ENCODE results near the gene KNDC1. TPM values are rescaled to one million over a fixed set of nuclear protein-coding genes. Genes with fewer than 3 reads are reported as not detected.

Gene KNDC1
- total and polyA plus RNA-seq, 2 donors (not counting 3 experiments of a cell fraction or from before 2014, with no cell fraction given) = not detected

GRCh38 chr10:133189256-133189655, 29.2 kb downstream of the KNDC1 start:
- H3K4me2 ChIP-seq (ENCODE audit: insufficient read depth, low read length) = no peak overlapping the region
- no peaks in the 10 kb centered on the region for H3K4me1 ChIP-seq (ENCODE audit: control insufficient read depth, extremely low read depth, insufficient read depth, low read length)
- DNase-seq (ENCODE audit: low read depth, low spot score) (no peak), FAIRE-seq (no peak)
- dilution Hi-C loops (cut with MboI; ENCODE audit: extremely low pct_ligation_motif_present, low sequenced_read_pairs) = no loop called here
- H3K4me3 ChIP-seq (replicated peaks in 1 of 3; ENCODE audit: insufficient read depth in 1 of 3, low read depth in 1 of 3, low read length in 3 of 3) = no peak overlapping the region
- no peak overlapping the region for H2AFZ ChIP-seq (ENCODE audit: low read depth, low read length)
- no peaks in the 10 kb centered on the region for H3K79me2 ChIP-seq (ENCODE audit: control insufficient read depth, insufficient read depth, low read length)
- no peak overlapping the region for H3K9ac ChIP-seq (replicated peaks; ENCODE audit: extremely low read depth, insufficient read depth, low read length)
- TF ChIP-seq POLR2A (IDR thresholded peaks at IDR 0.05; ENCODE audit: low read depth, low read length) (no peak), CTCF (IDR thresholded peaks at IDR 0.05; ENCODE audit: extremely low read depth in 1 of 2, insufficient read depth in 1 of 2, low read depth in 1 of 2, low read length in 2 of 2) (no peak), GATA2 (IDR thresholded peaks at IDR 0.05; ENCODE audit: insufficient read depth, insufficient read length, low read depth, low read length) (no peak), EZH2 (IDR thresholded peaks at IDR 0.05; ENCODE audit: borderline replicate concordance, low read depth, low read length, severe bottlenecking) (no peak)
- intact Hi-C loops (cut with micrococcal nuclease) = no loop called here
- ChIA-PET POLR2A (no interaction called here), CTCF (no interaction called here)
- H3K9me1 ChIP-seq (replicated peaks; ENCODE audit: control insufficient read depth, extremely low read depth, insufficient read depth, low read length) = no peaks in the 10 kb centered on the region
- no TSS peak for BruUV-seq (replicated peaks)
- no peaks in the 10 kb centered on the region for H4K20me1 ChIP-seq (replicated peaks; ENCODE audit: control insufficient read depth, extremely low read depth, insufficient read depth, low read length)
- no peaks in the 10 kb centered on the region for H3K36me3 ChIP-seq (ENCODE audit: control insufficient read depth in 2 of 2, extremely low read depth in 1 of 2, insufficient read depth in 2 of 2, low read length in 2 of 2)
- no peaks in the 10 kb centered on the region for H3K27me3 ChIP-seq (ENCODE audit: control insufficient read depth in 2 of 2, insufficient read depth in 2 of 2, low read length in 2 of 2)
- no peaks in the 10 kb centered on the region for H3K9me3 ChIP-seq (replicated peaks; ENCODE audit: control insufficient read depth, insufficient read depth, low read length)
- H3K27ac ChIP-seq (ENCODE audit: insufficient read depth, low read depth, low read length) = no peak overlapping the region

GRCh38 chr10:133189726-133190125, 29.7 kb downstream of the KNDC1 start:
- no peak overlapping the region for H3K4me2 ChIP-seq (ENCODE audit: insufficient read depth, low read length)
- intact Hi-C loops (cut with micrococcal nuclease) = no loop called here
- H3K4me3 ChIP-seq (replicated peaks in 1 of 3; ENCODE audit: insufficient read depth in 1 of 3, low read depth in 1 of 3, low read length in 3 of 3) = no peak overlapping the region
- H4K20me1 ChIP-seq (replicated peaks; ENCODE audit: control insufficient read depth, extremely low read depth, insufficient read depth, low read length) = no peaks in the 10 kb centered on the region
- H3K4me1 ChIP-seq (ENCODE audit: control insufficient read depth, extremely low read depth, insufficient read depth, low read length) = no peaks in the 10 kb centered on the region
- H3K79me2 ChIP-seq (ENCODE audit: control insufficient read depth, insufficient read depth, low read length) = no peaks in the 10 kb centered on the region
- FAIRE-seq (no peak), DNase-seq (ENCODE audit: low read depth, low spot score) (no peak)
- no peak overlapping the region for H3K9ac ChIP-seq (replicated peaks; ENCODE audit: extremely low read depth, insufficient read depth, low read length)
- no peaks in the 10 kb centered on the region for H3K9me3 ChIP-seq (replicated peaks; ENCODE audit: control insufficient read depth, insufficient read depth, low read length)
- TF ChIP-seq FOS (IDR thresholded peaks at IDR 0.05; ENCODE audit: borderline replicate concordance, insufficient read depth, low read length) (no peak), GATA2 (IDR thresholded peaks at IDR 0.05; ENCODE audit: insufficient read depth, insufficient read length, low read depth, low read length) (no peak), POLR2A (IDR thresholded peaks at IDR 0.05; ENCODE audit: low read depth, low read length) (no peak), EZH2 (IDR thresholded peaks at IDR 0.05; ENCODE audit: borderline replicate concordance, low read depth, low read length, severe bottlenecking) (no peak), MYC (IDR thresholded peaks at IDR 0.05; ENCODE audit: low read depth, low read length) (no peak), JUN (IDR thresholded peaks at IDR 0.05; ENCODE audit: borderline replicate concordance, insufficient read depth, insufficient read length, low read depth) (no peak), CTCF (IDR thresholded peaks at IDR 0.05; ENCODE audit: extremely low read depth in 1 of 2, insufficient read depth in 1 of 2, low read depth in 1 of 2, low read length in 2 of 2) (no peak), POLR2AphosphoS5 (IDR thresholded peaks at IDR 0.05; ENCODE audit: insufficient read depth, low read depth, low read length) (no peak), MAX (IDR thresholded peaks at IDR 0.05; ENCODE audit: insufficient read depth, insufficient read length) (no peak)
- CTCF ChIA-PET = no interaction called here
- H2AFZ ChIP-seq (ENCODE audit: low read depth, low read length) = no peak overlapping the region
- no peak overlapping the region for H3K27ac ChIP-seq (ENCODE audit: insufficient read depth, low read depth, low read length)
- H3K9me1 ChIP-seq (replicated peaks; ENCODE audit: control insufficient read depth, extremely low read depth, insufficient read depth, low read length) = no peaks in the 10 kb centered on the region
- BruUV-seq (replicated peaks) = no TSS peak
- no peaks in the 10 kb centered on the region for H3K36me3 ChIP-seq (ENCODE audit: control insufficient read depth in 2 of 2, extremely low read depth in 1 of 2, insufficient read depth in 2 of 2, low read length in 2 of 2)
- dilution Hi-C loops (cut with MboI; ENCODE audit: extremely low pct_ligation_motif_present, low sequenced_read_pairs) = no loop called here
- no peaks in the 10 kb centered on the region for H3K27me3 ChIP-seq (ENCODE audit: control insufficient read depth in 2 of 2, insufficient read depth in 2 of 2, low read length in 2 of 2)
- POLR2A ChIA-PET = no interaction called here
